ENCODE results near the gene DMD. TPM values are rescaled to one million over a fixed set of nuclear protein-coding genes. Genes with fewer than 3 reads are reported as not detected.

The DMD gene
- polyA plus RNA-seq, 2 of the 4 experiments (the other 2 are of a cell fraction) = 0.03 TPM; not detected in 1

GRCh38 chrX:32745323-32745722 is 466.0 kb downstream of the DMD start:
- no peak for TF ChIP-seq FOSL2 (IDR thresholded peaks at IDR 0.05)
- TF ChIP-seq FOSL2 (CRISPR knock-in tag; IDR thresholded peaks at IDR 0.05) = no peak
- no peak for TF ChIP-seq PHF8 (IDR thresholded peaks at IDR 0.05; ENCODE audit: borderline replicate concordance, low read depth)
- no peak for TF ChIP-seq HOXA7 (CRISPR knock-in tag; IDR thresholded peaks at IDR 0.05)
- no peak for TF ChIP-seq EP300 (IDR thresholded peaks at IDR 0.05)
- TF ChIP-seq HEYL (CRISPR knock-in tag; IDR thresholded peaks at IDR 0.05) = no peak
- no peak for TF ChIP-seq JUNB (IDR thresholded peaks at IDR 0.05)
- no peak for TF ChIP-seq HOXB13 (CRISPR knock-in tag; IDR thresholded peaks at IDR 0.05; ENCODE audit: low read depth)
- TF ChIP-seq RFX5 (IDR thresholded peaks at IDR 0.05) = no peak
- no peak for TF ChIP-seq ZFP36 (IDR thresholded peaks at IDR 0.05; ENCODE audit: borderline replicate concordance, partially characterized antibody)
- no peak for TF ChIP-seq KDM1A (IDR thresholded peaks at IDR 0.05; ENCODE audit: low read depth)
- TF ChIP-seq SMC3 (IDR thresholded peaks at IDR 0.05) = no peak
- TF ChIP-seq RARB (CRISPR knock-in tag; IDR thresholded peaks at IDR 0.05) = no peak
- TF ChIP-seq ESRRA (IDR thresholded peaks at IDR 0.05; ENCODE audit: borderline replicate concordance, low read length) = no peak
- no peak for TF ChIP-seq TP53 (CRISPR knock-in tag; IDR thresholded peaks at IDR 0.05)
- TF ChIP-seq MYC (IDR thresholded peaks at IDR 0.05; ENCODE audit: borderline replicate concordance, low read length) = no peak
- TF ChIP-seq EHF (CRISPR knock-in tag; IDR thresholded peaks at IDR 0.05) = no peak
- TF ChIP-seq GATA3 (IDR thresholded peaks at IDR 0.05; ENCODE audit: borderline replicate concordance) = no peak
- no peak for TF ChIP-seq FOSB (CRISPR knock-in tag; IDR thresholded peaks at IDR 0.05)
- no peak for TF ChIP-seq HES2 (IDR thresholded peaks at IDR 0.05)
- Histone ChIP-seq H3K9me3 (no peaks in the 10 kb centered on the region), H3K4me1 (no peaks in the 10 kb centered on the region), H3K4me2 (no peak overlapping the region), H3K4me3 (no peak overlapping the region), H3K27ac (no peak overlapping the region)
- WGBS (ENCODE audit: missing lambda C conversion rate) = 3% methylated on average over 2 of the region's 2 CpGs
- ChIA-PET POLR2A (no interaction called here), CTCF (no interaction called here)
- ATAC-seq (no peak), FAIRE-seq (no peak), DNase-seq (ENCODE audit: low read depth in 1 of 2, low spot score in 1 of 2) (no peak)

GRCh38 chrX:32744921-32745320 is 466.4 kb downstream of the DMD start:
- 7% methylated on average over 1 of the region's 1 CpG for WGBS (ENCODE audit: missing lambda C conversion rate)
- no peak overlapping the region for H3K4me3 ChIP-seq
- H3K27ac ChIP-seq = no peak overlapping the region
- H3K4me1 ChIP-seq = no peaks in the 10 kb centered on the region
- no peaks in the 10 kb centered on the region for H3K9me3 ChIP-seq
- no peak for ATAC-seq
- CTCF ChIA-PET = no interaction called here
- no peak overlapping the region for H3K4me2 ChIP-seq
- TF ChIP-seq TP53 (CRISPR knock-in tag; IDR thresholded peaks at IDR 0.05) = no peak
- no peak for TF ChIP-seq NPAS2 (CRISPR knock-in tag; IDR thresholded peaks at IDR 0.05; ENCODE audit: borderline replicate concordance)
- TF ChIP-seq CEBPB (IDR thresholded peaks at IDR 0.05) = no peak
- TF ChIP-seq JUNB (IDR thresholded peaks at IDR 0.05) = no peak
- no peak for TF ChIP-seq CBX2 (IDR thresholded peaks at IDR 0.05; ENCODE audit: borderline replicate concordance, low read depth)
- no peak for TF ChIP-seq CHD2 (IDR thresholded peaks at IDR 0.05; ENCODE audit: low read length, partially characterized antibody)
- no peak for TF ChIP-seq KDM5A (IDR thresholded peaks at IDR 0.05)
- no peak for TF ChIP-seq HMGXB4 (CRISPR knock-in tag; IDR thresholded peaks at IDR 0.05; ENCODE audit: borderline replicate concordance)
- no peak for TF ChIP-seq ELK1 (IDR thresholded peaks at IDR 0.05; ENCODE audit: low read depth, low read length)
- TF ChIP-seq, protein P1, sequence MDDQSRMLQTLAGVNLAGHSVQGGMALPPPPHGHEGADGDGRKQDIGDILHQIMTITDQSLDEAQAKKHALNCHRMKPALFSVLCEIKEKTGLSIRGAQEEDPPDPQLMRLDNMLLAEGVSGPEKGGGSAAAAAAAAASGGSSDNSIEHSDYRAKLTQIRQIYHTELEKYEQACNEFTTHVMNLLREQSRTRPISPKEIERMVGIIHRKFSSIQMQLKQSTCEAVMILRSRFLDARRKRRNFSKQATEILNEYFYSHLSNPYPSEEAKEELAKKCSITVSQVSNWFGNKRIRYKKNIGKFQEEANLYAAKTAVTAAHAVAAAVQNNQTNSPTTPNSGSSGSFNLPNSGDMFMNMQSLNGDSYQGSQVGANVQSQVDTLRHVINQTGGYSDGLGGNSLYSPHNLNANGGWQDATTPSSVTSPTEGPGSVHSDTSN (IDR thresholded peaks at IDR 0.05) = no peak
- no peak for TF ChIP-seq RCOR1 (IDR thresholded peaks at IDR 0.05; ENCODE audit: low read depth, low read length)
- no peak for TF ChIP-seq BHLHE40 (IDR thresholded peaks at IDR 0.05; ENCODE audit: low read depth, low read length)
- no peak for TF ChIP-seq RFX5 (IDR thresholded peaks at IDR 0.05)
- TF ChIP-seq ZSCAN20 (CRISPR knock-in tag; IDR thresholded peaks at IDR 0.05) = no peak
- TF ChIP-seq, protein P2, sequence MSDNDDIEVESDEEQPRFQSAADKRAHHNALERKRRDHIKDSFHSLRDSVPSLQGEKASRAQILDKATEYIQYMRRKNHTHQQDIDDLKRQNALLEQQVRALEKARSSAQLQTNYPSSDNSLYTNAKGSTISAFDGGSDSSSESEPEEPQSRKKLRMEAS (IDR thresholded peaks at IDR 0.05) = no peak
- TF ChIP-seq HOXB13 (CRISPR knock-in tag; IDR thresholded peaks at IDR 0.05; ENCODE audit: low read depth) = no peak
- TF ChIP-seq POLR2AphosphoS2 (conservative IDR thresholded peaks at IDR 0.05; ENCODE audit: low read length) = no peak
- no peak for TF ChIP-seq PHF8 (IDR thresholded peaks at IDR 0.05; ENCODE audit: borderline replicate concordance, low read depth)
- no peak for DNase-seq (ENCODE audit: low read depth in 1 of 2, low spot score in 1 of 2)
- no peak for FAIRE-seq
- POLR2A ChIA-PET = no interaction called here

Measured in A549 (cell line).